ENCODE data around the gene SRGN.

GRCh38 chr10:69061305-69062161 is 26.4 kb upstream of the SRGN start:
- TF ChIP-seq GATA2 (IDR thresholded peaks at IDR 0.05; ENCODE audit: low read depth, low read length) (no peak), GATA3 (IDR thresholded peaks at IDR 0.05; ENCODE audit: low read depth, low read length) (no peak)
